Heart left ventricle (tissue), 13 donors: ENCODE results near the gene CTDP1.

Experiments
- CTCF ChIP-seq, 12 donors: fragments of 200-600 bp; sonication (generic) in 4 of 12; IDR thresholded peaks; one replicate each; pipeline versions ENCODE4 v1.5.0 to v1.8.0; 2018 to 2022; ENCODE audit warnings: antibody characterized with exemption in 12 of 12, mild to moderate bottlenecking in 5 of 12
- POLR2A ChIP-seq, 2 donors: fragments of 450-650 bp; IDR thresholded peaks; one replicate each; pipeline ENCODE4 v1.6.1; 2017; ENCODE audit warnings: antibody characterized with exemption in 2 of 2, mild to moderate bottlenecking in 2 of 2, moderate library complexity in 2 of 2
- donor health status: ischemic (EF 13 %, LVEDD 7.1; RV severe dilation, severe dysfunction).
- donor health status: DM: no; HTN: yes; CAD: no.
- donor health status: DM: no; HTN: no; CAD: no.
- donor health status: ischemic (EF 25% LVEDD 6.9; RV normal size, moderate dysfunction).
- donor health status: ischemic (EF 25% LVEDD 5.7; RV mildly dilated, moderate dysfunction).
- donor health status: ischemic (EF 35%, LVEDD 5.7; RV mildly dilated, moderate dysfunction).
- donor health status: nonischemic (EF 11% LVEDD 7.7; RV severe dilation, severe dysfunction).
- donor health status: DM: yes; HTN: yes; CAD: no.
- donor health status: PGD.
- donor health status: ischemic (EF 29% LVEDD 5.4; RV normal size, mild dysfunction).
- donor health status: nonischemic (EF 23%, LVEDD 6.1; RV moderate dilation, normal function).

DNA sequence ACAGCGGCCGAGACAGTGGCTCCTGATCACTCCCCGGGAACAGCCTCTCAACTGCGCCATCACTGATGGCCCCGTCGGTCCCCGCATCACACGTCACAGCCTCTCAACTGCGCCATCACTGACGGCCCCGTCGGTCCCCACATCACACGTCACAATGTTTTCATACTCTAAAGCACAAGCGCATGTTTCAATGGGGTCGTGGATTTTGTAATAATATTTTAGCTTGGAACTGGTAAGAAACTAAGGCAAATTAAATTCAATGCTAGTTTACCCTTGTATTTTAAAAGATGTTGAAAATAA lies 44.2 kb upstream of the CTDP1 start:
- TF ChIP-seq POLR2A (IDR thresholded peaks at IDR 0.05), result no peak
- TF ChIP-seq CTCF (IDR thresholded peaks at IDR 0.05), result no peak
